Ureter (tissue), 1 donor: ENCODE measurements around the gene ZNF532. TPM values are rescaled to one million over a fixed set of nuclear protein-coding genes. Genes with fewer than 3 reads are reported as not detected.

Experiments
- DNase-seq: peaks from one replicate; pipeline ENCODE4 v3.0.0-alpha.2; 2020; ENCODE audit warnings: low spot score
- total RNA-seq: library from RNA; stranded (reverse); gene quantifications from one replicate; pipeline ENCODE4 v1.2.4, GENCODE V29; 2023
- donor health status: DM: yes; HTN: yes; CAD: no.

The ZNF532 gene
- total RNA-seq, 1 donor from 2014 or later, result 114 TPM

DNA sequence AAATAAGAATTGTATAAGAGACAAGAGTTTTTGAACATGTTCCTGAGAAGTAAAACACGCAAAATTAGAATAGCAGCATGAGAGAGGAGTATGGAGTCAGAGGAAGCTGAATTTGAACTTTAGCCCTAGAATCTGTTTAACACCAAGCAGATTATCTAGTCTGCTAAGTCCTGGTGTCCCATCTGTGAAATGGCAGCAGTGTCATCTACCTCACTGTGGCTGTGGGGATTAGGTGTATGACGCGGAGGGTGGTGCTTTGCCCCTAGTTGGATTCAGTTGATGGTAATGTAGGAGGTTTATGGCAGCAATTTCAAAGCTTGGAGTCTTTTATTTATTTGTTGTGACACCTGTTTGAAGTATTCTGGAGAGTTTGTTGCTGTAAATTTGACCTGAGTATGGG, 79.2 kb downstream of the ZNF532 start:
- no peak for DNase-seq

DNA sequence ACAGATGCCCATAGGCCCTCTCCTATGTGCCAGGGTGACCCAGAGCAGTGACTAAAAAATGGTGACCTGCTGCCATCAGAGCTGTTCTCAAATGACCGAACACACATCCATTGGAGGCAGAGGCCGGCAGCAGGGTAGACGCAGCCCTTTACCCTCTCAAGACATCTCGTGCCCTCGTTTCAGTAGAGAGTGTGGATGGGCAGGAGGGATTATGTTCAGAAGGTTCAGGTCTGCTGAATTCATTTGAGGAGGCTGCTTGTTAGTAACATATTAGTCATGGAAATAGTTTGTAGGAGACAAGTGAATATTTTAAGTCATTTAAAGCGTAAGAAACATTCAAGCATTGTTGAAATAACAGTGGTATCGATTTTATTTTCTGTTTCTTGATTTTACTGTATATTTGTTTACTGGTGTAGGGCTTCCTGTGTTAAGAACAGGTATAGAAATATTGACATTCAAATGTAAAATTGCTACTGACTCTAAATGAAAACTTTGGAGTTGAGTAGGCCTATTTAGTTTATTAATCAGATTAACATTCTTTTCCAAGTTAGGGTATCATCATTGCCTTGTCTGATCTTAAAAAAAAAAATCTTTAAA, 82.6 kb downstream of the ZNF532 start:
- no peak for DNase-seq

DNA sequence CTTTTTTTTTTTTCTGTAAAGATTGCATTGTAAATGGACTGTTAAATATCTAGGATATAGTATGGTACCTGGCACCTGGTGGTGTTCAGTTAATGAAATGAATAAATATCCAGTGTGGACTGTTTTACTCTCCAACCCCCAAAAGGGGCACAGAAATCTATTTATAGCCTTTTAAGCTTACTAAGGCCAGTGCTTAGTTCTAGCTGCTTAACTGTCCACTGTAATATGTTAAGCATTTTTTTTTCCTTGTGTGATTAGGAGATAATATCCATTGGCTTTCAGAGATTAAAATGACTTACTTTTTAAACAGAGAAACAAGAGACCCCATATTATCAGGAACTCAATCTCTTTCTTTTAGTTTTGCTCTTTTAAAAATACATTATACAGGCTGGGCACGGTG, 84.4 kb downstream of the ZNF532 start:
- DNase-seq, result no peak

DNA sequence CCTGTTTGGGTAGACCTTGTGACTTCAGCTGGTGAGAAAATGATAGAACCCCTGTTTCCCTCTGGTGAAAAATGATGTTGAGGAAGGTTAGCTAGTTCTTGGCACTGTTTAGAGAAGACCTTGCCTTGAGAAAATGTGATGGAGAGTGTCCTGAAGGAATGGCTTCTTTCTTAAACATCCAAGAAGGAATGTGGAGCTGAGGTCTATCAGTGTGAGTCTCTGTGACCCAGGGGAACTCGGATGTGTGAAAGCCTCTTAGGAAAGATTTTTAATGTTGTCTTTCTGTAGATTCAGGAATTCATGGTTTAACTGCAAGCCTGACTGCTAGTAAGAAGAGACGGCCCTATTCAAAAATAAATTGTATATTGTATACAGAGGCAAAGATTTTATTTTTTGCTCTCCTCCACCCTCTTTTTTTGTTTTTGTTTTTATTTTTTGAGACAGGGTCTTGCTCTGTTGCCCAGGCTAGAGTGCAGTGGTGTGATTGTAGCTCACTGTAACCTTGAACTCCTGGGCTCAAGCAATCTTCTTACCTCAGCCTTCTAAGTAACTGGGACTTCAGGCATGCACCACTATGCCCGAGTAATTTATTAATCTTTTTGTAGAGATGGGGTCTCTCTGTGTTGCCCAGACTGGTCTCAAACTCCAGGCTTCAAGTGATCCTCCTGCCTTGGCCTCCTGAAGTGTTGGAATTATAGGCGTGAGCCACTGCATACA, 87.5 kb downstream of the ZNF532 start:
- no peak for DNase-seq

DNA sequence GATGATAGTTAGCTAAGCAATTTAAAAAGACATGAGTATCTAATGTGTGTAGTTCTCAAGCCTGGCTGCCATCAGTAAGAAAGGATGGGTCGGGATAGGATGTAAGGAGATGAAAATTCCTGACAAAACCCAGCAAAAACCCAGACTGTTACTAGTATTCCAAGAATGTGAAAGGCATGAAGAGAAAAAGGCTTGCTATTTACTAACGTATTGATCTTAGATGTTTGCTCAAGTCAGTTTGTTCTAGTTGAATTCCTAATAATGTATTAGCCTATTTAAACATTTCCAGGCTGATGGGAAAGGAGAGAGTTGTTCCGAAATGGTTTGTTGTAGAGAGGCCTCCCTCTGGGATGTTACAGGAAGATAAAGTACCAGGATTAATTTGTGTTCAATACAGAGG, 88.2 kb downstream of the ZNF532 start:
- DNase-seq, result no peak

DNA sequence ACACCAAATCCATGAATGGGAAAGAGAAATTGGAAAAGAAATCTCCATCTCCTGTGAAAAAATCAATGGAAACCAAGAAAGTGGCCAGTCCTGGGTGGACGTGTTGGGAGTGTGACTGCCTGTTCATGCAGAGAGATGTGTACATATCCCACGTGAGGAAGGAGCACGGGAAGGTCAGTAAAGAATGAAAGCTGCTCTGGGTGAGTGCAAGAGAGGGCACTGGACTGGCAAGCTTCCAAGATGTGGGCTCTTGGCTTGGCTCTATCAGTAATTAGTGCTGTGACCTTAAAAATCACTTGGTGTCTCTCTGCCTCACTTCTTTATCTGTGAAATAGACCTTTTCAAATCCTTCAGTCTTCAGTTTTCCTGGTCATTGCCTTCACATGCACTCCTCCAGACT, 89.0 kb downstream of the ZNF532 start:
- DNase-seq, result no peak

DNA sequence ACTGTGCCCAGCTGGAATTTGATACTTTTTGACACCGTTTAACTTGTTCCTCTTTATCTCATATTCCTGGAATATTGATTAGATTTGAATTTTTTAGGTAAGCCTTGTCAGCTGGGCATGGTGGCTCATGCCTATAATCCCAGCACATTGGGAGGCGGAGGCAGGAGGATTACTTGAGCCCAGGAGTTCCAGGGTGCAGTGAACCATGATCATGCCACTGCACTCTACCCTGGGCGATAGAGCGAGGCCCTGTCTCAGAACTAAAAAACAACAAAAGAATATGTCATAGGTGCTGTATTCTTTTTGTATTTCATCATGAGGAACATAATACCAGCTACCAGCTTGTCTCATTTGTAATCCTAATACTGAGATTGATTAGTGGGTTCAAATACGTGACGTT, 90.3 kb downstream of the ZNF532 start:
- no peak for DNase-seq

DNA sequence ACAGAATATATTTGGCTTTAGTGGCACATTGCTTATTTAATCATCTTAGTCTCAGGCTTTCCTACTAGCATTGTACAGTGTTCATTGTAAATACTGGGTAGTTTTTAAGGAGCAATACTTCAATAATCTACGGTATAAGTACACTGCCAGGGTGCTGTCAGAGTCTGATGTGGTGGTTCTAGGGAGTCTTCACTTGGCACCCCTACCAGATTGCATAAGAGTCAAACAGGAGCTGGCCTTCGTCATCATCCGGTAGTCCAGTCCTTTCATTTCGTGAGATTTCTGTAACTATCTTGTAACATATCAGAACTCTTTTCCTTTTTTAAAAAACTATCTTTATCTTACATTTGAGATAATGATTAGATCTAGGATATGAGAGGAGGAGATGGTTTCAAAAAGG, 91.1 kb downstream of the ZNF532 start:
- DNase-seq, result no peak

DNA sequence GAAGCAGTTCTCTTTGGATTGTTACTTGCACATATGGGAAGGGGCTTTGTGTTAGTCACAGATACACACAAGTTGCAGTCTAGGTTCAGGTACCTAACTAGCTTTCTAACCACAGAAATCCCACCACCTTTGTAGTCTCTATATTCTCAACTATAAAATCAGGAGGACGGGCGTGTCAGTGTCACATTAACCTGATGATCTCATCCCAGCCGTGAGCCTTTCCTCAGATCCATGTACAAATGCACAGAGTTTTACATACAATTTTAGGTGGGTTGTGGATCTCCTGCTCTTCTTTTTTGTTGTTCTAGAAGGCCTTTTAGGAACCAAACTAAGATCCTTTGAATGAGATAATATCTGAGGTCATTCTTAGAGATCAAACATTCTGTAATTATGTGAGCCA, 94.0 kb downstream of the ZNF532 start:
- no peak for DNase-seq

DNA sequence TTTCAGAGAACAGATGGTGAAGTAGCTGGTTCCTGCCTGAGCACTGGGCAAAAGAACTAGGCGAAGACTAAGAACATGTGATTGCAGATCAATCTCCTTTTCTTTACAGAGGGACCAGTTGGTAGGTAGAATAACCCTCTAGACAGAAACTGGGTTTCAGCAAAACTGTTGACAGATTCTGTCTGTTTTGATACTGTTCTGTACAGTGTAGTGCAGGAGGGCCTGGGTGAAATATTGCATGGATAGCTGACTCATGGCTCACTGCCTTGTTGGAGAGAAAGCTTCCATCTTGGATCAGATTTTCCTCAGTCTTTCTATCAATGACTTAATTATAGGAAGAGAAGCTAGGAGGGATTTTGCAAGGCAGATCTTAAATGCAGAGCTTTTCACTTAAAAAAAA, 95.8 kb downstream of the ZNF532 start:
- DNase-seq, result no peak

DNA sequence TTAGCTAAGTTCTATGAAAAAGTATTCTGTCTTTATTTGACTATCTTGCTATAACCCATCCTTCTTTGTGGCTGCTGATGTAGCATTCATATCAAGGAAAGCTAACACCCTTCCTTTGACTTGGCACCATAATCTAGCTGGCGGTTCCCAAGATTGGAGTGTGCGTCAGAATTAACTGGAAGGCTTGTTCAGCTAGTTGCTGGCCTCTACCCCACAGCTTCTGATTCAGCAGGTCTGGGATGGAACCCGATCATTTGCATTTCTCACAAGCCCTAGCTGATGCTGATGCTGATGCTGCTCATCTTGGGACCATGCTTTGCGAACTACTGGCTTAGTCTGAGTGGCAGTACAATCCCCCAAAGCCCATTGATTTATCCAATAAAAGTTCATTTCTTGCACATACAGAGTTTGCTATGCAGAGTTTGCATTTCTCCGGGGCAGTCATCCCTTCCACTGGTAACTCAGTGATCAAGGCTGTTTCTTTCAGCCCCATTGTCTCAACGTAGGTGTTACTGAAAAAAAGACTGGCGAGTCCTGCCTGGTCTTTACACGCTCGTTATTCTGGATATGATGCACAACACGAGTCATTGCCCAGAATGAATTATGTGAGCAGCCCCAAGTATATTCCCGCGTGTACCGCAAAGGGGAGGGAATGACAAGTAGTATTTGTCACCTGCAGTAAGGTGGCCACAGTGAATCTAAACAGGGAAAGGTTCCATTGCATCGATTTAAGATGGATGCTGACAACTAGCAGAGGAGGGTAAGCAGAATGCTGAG, 96.5 kb downstream of the ZNF532 start:
- DNase-seq, result no peak

DNA sequence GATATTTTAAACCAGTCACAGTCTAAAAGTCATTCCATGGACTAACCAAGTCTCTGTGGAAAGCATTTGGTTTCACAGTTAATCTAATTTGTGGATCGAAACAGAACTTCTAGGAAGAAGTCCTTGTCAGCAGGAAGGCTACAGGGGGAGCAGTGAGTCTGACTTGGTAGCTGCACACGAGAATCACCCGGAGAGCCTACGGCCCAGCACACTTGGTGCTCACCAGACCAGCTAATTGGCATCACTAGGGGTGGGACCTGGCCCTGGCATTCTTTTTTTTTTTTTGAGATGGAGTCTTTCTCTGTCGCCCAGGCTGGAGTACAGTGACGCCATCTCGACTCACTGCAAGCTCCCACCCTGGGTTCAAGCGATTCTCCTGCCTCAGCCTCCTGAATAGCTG, 97.7 kb downstream of the ZNF532 start:
- no peak for DNase-seq

DNA sequence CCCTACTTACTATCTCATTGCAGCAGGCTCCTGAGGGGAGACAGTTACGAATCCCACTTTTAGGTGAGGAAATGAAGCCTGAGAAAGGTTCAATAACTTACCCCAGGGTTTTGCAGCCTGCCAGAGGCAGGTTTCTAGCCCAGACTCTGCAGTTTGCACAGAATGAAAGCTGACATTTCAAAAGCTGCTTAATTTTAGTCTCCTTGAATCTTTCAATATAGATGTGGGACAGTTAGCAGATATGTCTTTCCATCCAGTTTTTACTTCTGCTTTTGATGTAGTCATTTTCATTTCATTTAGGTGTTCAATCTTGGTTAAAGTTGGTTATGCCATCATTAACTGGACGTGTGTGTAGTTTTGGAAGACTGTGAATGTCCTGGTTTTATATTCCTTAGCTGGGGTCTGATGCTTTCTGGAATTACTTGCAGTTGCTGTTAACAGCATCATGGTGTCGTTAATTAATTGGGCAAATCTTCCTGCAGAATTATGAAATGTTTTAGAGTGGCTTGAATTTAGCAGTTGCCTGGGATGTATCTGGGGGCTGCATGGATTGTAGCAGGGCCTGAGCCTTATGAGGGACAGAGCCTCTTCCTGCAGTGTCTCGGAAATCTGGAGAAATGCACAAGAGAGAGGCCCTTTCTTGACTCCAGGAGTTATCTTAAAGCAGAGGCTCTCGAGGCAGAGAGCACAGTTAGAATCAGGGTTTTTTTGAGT, 100.8 kb downstream of the ZNF532 start:
- no peak for DNase-seq

DNA sequence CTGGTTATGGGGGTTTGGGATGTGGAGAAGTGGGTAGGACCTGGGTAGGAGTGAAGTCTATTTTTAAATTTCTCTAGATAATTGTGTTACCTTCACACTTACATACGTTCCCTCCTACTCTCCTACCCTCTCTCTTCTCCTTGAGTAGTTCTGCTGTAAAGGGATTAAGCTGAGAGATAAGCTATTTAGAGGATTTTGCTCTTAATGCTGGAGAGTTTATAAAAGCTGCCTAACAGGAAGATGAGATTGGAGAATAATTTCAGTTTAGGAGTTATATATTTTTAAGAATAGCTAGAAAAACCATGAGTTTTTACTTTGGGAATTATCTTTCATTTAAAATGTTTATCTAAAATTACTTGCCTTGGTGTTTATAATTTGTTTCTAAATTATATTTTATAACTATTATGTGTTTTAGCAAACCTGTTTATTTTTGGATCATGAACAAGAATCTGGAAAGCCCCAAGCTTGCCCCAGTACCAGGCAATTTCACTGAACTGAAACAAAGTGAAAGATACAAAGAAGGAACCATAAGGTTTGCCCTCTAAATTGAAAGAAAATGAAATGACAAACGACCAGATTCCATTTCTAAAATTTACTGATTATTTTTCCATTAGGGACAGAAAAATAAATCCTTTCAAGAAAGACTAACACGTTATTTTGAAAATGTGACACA, 101.5 kb downstream of the ZNF532 start:
- DNase-seq, result no peak

DNA sequence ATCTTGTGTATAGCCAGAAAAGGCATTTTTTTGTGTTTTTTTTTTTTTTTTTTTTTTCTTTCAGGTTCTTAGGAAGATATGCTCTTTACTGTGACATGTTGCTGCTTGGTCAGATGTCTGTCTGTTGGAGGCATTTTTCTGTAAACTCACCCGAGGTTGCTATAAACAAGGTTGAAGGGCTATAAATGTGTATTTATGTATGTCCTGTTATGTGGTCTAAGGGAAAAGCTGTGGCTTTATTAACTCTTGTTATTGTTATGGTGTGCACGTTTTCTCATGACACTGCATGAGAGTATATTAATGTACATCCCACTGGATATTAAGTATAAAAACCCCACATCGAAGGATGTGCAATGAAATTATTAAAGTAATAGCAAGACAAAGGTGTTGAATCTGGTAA, 102.0 kb downstream of the ZNF532 start:
- DNase-seq, result no peak

DNA sequence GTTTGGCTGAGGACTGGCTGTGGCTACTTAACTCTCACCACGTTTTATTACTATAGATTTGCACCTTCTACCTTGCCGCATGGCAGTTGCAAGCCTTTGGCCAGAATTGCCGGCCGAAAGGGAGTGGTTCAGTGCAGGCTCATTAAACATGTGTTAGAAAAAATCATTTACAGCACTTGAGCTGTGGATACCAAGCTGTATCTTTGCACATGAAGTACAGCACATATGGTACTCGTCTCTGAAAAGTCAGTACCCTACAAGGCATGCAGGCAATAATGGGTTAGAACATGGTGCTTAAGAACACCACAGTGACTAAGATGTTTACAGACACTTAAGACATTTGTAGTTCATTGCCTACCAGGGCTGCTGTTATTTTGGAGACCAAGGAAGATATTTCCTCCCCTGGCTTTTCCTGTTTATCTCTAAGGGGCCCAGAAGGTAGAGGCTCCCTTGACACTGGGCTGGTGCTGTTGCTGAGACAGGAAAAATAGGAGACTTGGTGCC, 103.1 kb downstream of the ZNF532 start:
- DNase-seq, result no peak

DNA sequence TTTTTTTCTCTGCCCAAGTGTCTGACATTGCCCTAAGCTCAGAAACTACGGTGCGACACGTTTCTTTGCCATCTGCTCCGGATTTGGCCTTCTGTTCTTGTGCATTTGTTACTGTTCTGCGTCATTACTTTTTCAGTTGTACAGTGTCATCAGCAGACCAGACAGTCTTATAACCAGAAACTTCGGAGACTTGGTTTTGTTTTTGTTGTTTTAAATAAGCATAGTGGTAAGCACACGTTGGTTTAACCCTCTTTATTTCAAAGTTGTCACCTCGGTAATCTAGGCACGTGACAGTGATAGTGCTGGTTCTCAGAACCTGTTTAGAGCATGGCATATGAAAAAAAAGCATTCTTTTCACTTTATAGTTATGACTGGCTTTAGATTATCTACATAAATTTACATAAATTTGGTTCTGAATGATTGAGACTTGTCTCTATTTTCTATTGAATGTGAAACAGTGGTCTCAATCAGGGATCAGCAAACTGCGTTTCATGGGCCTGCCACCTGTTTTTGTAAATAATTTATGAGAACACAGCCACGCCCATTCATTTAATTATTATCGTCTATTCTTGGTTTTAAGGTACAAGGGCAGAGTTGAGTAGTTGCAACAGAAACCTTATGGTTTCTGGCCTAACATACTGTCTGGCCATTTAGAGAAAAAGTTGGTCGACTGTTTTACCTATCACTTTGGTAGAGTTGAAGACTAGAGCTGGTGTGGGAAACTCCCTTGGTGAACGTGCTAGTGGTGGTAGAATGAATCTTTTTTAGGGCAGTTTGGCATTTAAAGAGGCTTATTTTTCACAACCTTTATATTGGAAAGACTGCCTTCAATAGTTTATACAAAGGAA, 106.5 kb downstream of the ZNF532 start:
- no peak for DNase-seq

DNA sequence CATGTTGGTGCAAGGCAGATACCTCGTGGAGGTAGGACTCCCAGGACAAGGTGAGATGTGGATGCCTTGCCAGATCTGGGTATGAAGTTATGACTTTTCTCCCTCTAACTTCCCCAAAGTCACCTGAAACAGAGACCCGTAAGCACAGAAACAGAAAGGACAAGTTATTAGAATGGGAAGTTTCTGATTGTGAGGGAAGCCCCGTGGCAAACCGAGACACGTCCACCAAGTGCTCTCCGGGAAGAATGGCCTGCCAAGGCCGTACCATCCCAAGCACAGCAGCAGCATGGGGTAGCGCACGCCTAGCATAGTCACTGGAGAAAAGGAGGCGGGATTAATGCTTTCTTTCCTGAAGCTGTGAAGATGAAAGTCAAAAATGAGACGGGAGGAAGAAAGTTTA, 110.6 kb downstream of the ZNF532 start:
- no peak for DNase-seq

DNA sequence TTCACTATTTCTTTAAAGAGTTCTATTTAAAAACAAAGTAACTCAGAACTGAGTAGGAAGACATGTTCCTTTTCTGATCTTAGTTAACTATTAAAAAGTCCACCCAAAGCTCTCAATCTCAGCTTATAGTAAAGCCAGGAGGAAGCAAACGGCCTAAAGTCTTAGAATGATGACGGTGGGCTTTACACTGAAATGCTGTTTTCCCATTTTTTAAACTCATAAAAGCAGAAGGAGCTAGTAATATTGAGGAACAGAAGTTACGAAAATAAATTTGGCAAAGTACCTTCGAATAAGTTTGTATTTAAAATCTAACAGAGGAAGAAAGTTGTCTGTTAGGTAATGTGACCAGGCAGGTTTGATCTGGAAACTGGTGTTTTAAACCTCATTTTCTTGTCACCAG, 111.1 kb downstream of the ZNF532 start:
- no peak for DNase-seq

DNA sequence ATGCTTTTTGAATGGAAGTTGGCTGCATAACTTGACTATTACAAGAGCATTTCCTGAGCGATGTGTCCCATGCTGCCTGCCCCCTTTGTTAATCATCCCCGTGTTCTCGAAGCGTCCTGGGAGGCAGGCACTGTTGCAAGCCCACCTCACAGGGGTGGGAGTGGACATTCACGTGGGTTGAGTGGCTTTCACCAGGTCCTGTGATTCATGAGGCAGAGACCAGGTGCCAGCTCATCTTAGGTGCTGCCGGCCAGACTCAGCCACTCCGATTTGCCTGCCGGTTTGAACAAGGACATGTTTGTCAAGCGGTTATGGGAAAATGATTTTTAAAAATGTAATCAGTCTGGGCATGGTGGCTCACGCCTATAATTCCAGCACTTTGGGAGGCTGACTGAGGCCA, 112.5 kb downstream of the ZNF532 start:
- DNase-seq, result no peak

DNA sequence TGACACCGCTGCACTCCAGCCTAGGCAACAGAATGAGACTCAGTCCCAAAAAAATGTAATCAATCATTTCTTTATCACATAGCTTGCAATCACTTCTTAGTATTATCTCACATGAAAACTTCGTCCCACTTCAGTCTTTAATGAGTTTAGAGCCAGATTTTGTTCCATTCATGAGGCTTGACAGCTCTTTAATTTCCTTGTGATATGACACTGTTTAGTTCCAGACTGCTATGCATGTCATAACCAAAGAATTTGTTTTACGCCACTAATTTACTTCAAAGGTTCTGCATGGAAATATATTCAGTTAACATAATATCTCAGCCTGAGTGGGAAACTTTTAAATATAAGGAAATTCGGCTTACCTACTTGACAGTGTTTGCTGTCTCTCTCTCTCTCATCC, 113.1 kb downstream of the ZNF532 start:
- DNase-seq, result no peak
